Measurements from ENCODE around the gene TMBIM4.
"Not testable (repeated sequence)": the region's sequence is repeated elsewhere in the genome, so short reads cannot be mapped to it uniquely, and the experiment has no call there.

The TMBIM4 gene

GRCh38 chr12:66169221-66170170, at the start of gene TMBIM4:
TSS of gene TMBIM4 (minus strand) at chr12:66169996. CDS start at chr12:66169951, 45 bp downstream.
- DNase-seq = peak; percentile 87

GRCh38 chr12:66217342-66217917, 47.6 kb upstream of the TMBIM4 start:
- DNase-seq = no peak

GRCh38 chr12:66213011-66213410, 43.2 kb upstream of the TMBIM4 start:
- not testable (repeated sequence) for DNase-seq

- DNase-seq = not testable (repeated sequence)
Observed at GRCh38 chr12:66211573-66211972, 41.8 kb upstream of the TMBIM4 start.

- DNase-seq = no peak
Observed at GRCh38 chr12:66210840-66211239, 41.0 kb upstream of the TMBIM4 start.

GRCh38 chr12:66206141-66206540, 36.3 kb upstream of the TMBIM4 start:
- DNase-seq = no peak

- DNase-seq = no peak
Observed at GRCh38 chr12:66203820-66204219, 34.0 kb upstream of the TMBIM4 start.

GRCh38 chr12:66199831-66200509, 30.2 kb upstream of the TMBIM4 start:
- DNase-seq = no peak

GRCh38 chr12:66199141-66199540, 29.3 kb upstream of the TMBIM4 start:
- no peak for DNase-seq

- DNase-seq = no peak
Observed at GRCh38 chr12:66197495-66197921, 27.7 kb upstream of the TMBIM4 start.

- no peak for DNase-seq
Observed at GRCh38 chr12:66196806-66197205, 27.0 kb upstream of the TMBIM4 start.

GRCh38 chr12:66195242-66195641, 25.4 kb upstream of the TMBIM4 start:
- DNase-seq = peak; percentile 4

GRCh38 chr12:66194122-66194521, 24.3 kb upstream of the TMBIM4 start:
- no peak for DNase-seq

- DNase-seq = peak; percentile 80
Observed at GRCh38 chr12:66191547-66192126, 21.8 kb upstream of the TMBIM4 start.

- DNase-seq = peak; percentile 76
Observed at GRCh38 chr12:66190519-66191370, 20.9 kb upstream of the TMBIM4 start.

GRCh38 chr12:66189889-66190288, 20.1 kb upstream of the TMBIM4 start:
- DNase-seq = peak; percentile 45

GRCh38 chr12:66189486-66189843, 19.7 kb upstream of the TMBIM4 start:
- peak; percentile 45 for DNase-seq

GRCh38 chr12:66188584-66189485, 19.0 kb upstream of the TMBIM4 start, which contains the start of gene IRAK3:
TSS of gene IRAK3 (plus strand) at chr12:66189214. CDS start at chr12:66189300, 86 bp downstream.
- peak; percentile 45 for DNase-seq

GRCh38 chr12:66187821-66188220, 18.0 kb upstream of the TMBIM4 start:
- DNase-seq = no peak

- DNase-seq = no peak
Observed at GRCh38 chr12:66187036-66187435, 17.2 kb upstream of the TMBIM4 start.

GRCh38 chr12:66184822-66185221, 15.0 kb upstream of the TMBIM4 start:
- not testable (repeated sequence) for DNase-seq
